Left lobe of liver (tissue), 2 donors: ENCODE data around the gene NRP1. TPM values are rescaled to one million over a fixed set of nuclear protein-coding genes. Genes with fewer than 3 reads are reported as not detected.

Experiments used
- ATAC-seq: fragments of 200-7000 bp; cut with Tn5 transposase; one replicate; pipeline ENCODE4 v1.9.1; 2020; ENCODE audit warnings: mild to moderate bottlenecking, moderate library complexity
- DNase-seq: peaks from one replicate; pipeline ENCODE4 v3.0.0-alpha.2; 2020; ENCODE audit warnings: low spot score
- total RNA-seq: library from RNA; stranded (reverse); gene quantifications from one replicate; pipeline ENCODE4 v1.2.1, GENCODE V29; 2021
- donor health status: DM: no; HTN: no; CAD: no; lungs with moderate emphysema.
- donor health status: DM: no; HTN: yes; CAD: no.

Gene NRP1
- total RNA-seq, 1 donor from 2014 or later: 20.6 TPM

- DNase-seq (no peak), ATAC-seq (no peak)
These were observed 66.8 kb downstream of the NRP1 start for GRCh38 chr10:33267708-33268107.

GRCh38 chr10:33265621-33266020, 68.8 kb downstream of the NRP1 start:
- DNase-seq: peak; percentile 59
- ATAC-seq: peak; percentile 51

GRCh38 chr10:33263453-33263852, 71.0 kb downstream of the NRP1 start:
- ATAC-seq (no peak), DNase-seq (no peak)

GRCh38 chr10:33262871-33263270, 71.6 kb downstream of the NRP1 start:
- ATAC-seq (no peak), DNase-seq (no peak)

DNA sequence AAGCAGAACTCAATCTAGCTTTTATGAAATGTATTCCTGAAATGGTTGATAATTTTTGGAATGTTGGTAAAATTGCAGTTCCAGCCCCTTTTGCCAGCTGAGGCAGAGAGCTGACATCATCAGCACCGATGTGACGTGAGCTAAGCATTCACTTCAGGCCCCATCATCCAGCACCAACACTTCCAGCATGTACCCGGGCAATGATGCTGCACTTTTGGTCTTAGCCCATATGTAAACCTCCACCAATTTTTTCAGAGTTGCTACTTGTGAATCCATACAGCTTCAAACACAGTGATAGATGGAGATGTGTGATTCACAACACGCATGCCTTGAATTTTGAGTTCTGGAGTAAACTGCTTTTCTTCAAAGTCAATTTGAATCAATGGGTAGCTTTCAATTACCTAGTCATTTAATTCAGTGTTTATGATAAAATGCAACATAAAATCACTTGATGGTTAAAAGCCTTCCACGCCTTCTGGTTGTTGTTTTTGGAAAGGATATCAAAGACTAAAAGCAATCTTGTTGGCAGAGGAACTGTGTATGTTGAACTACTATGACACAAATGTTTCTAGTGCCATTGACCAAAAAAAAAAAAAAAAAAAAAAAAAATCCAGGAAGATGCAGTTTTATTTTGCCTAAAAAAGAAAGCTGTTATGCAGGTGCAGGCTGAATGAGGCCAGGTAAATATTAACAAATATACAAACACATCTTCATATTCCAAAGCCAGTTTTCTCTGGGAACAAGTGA, 73.9 kb downstream of the NRP1 start:
- DNase-seq (no peak), ATAC-seq (peak; percentile 61)

DNA sequence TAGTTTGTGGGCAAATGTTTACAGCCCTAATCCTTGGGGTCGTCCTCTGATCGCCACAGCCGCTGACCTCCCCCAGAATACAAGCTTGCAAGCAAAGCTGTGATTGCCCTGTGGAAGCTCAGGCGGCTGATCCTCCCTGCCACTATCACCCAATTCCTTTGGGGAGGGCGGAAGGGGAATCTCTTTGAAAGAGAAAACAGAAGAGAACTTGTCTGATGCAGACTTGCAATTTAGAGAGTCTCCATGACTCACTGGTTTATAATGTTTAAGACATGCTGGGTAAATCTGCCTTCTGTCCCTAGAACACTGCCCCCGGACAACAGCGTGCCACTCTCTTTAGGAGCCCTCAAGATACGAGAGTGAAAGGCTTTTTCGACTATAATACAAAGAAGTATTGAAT, 75.5 kb downstream of the NRP1 start:
- DNase-seq (no peak), ATAC-seq (no peak)

DNA sequence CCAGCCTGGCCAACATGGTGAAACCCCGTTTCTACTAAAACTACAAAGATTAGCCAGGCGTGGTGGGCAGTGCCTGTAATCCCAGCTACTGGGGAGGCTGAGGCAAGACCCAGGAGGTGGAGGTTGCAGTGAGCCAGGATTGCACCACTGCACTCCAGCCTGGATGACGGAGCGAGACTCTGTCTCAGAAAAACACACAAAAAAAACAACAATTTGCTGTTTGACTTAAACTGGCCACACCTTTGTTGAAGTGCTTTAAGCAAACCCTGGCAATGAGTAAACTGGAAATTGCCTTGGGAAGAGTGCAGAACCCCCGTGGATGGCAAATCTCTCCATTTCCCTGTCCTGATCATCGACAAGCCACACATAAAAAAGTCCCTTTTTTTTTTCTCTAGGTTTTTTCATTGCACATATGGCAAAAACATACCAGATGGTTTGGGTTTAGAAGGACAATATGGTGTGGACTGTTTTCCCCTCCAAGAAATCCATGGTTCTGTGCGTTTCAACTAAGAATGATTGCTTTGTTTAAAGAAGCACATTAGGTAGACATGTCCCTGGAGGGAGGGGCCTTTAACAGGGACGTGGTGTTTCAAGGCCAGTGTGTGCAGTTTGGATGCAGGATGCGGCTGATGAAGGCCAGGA, 76.9 kb downstream of the NRP1 start:
- no peak for ATAC-seq

GRCh38 chr10:33256458-33256857, 78.0 kb downstream of the NRP1 start:
- no peak for ATAC-seq

More for the DNA sequence above, 76.9 kb downstream of the NRP1 start:
- no peak for DNase-seq

DNA sequence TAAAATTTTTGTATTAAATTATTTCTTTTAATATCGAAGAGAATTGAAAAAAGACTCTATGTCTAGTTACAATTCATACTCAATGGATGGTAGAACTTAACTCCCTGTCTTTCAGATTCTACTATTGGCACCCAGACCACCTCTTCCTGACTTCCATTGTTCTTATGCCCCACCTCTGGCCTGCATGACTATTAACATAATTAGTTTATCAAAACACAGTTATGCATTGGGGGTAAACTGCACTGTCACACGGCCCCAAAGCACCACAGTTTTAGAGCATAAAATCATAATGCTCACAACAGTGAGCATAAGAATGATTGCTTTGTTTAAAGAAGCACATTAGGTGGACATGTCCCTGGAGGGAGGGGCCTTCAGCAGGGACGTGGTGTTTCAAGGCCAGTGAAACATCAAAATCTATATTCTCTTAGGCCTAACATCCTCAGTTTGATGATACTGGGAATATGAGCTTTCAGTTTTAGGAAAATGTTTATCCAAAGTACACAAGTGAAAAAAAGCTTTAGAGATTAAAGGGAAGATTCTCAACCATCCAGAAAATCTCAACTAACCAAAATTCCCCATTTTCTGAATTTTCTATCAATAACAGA, 79.8 kb downstream of the NRP1 start:
- no peak for ATAC-seq
- no peak for DNase-seq

More at GRCh38 chr10:33256458-33256857, 78.0 kb downstream of the NRP1 start:
- no peak for DNase-seq

DNA sequence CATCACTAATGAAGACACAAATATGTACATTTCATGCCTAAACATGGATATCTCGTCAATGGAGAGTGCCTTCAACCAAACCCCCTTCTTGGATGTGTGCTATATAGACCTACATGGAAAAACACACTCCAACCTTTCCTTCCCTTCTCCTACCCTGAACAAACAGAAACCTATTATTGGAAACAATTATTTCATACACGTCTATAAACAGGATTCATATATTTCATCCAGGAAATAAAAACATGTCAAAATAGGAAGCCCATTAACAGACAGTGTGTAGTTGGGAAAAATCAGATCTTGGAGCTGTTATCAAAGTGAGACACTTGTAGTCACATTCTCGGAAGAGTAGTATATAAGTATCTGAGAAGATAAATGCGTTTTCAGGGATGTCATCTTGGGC, 81.1 kb downstream of the NRP1 start:
- DNase-seq: no peak
- ATAC-seq: no peak

- ATAC-seq: no peak
- no peak for DNase-seq
These were observed 81.7 kb downstream of the NRP1 start for GRCh38 chr10:33252794-33253203.

DNA sequence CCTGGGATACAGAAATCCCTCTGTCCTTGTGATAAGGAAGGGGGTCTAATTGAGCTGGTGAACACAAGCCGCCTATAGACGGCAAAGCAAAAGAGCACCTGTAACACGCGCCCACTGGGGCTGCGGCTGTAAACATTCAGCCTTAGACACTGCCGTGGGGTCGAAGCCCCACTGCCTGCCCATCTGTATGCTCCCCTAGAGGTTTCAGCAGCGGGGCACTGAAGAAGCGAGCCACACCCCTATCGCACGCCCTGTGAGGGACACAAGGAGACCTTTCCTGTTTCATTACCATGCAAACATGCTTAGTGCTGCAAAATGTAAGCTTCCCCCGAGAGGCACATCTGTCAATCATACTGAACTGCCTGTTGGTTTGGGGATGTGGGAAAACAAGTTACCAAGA, 82.1 kb downstream of the NRP1 start:
- ATAC-seq: no peak
- DNase-seq: no peak

DNA sequence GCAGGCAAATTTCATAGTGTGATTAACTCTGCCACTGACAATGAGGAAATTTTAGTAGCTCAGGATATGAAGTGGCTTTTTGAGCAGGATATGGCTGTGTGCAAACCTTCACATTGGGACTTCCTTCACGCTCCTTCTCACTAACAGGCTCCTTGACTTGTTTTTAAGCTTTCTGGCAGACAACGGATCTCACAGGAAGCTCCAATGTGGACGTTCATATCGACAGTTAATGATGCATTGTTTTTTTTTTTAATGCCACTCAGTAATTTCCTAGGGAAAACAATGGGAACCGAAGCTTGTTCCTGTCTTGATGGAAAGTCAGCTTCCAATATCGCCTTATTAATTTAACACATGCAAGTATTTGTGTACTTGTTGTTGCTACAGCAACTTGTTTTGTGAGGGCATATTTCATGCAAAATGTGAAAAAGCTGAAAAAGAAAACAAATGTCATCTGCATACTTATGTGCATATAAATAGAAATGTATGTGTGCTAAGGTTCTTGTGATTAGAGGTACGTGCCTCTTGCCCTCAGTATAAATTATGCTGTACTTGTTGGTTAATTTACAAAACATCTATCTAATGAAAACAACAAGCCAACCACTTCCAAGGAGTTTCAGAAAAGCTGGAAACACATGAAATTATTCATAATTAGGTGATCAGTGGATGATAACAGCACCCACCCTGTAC, 84.7 kb downstream of the NRP1 start:
- DNase-seq: no peak

GRCh38 chr10:33249137-33249536, 85.3 kb downstream of the NRP1 start:
- DNase-seq (no peak), ATAC-seq (no peak)

More for the DNA sequence above, 84.7 kb downstream of the NRP1 start:
- peak; percentile 55 for ATAC-seq

GRCh38 chr10:33248638-33249037, 85.8 kb downstream of the NRP1 start:
- DNase-seq: no peak
- no peak for ATAC-seq

- ATAC-seq: peak; percentile 13
- DNase-seq: no peak
These were observed 87.1 kb downstream of the NRP1 start for GRCh38 chr10:33247221-33247922.

- no peak for ATAC-seq
- no peak for DNase-seq
These were observed 89.1 kb downstream of the NRP1 start for GRCh38 chr10:33245343-33245742.

- DNase-seq (no peak), ATAC-seq (no peak)
These were observed 90.0 kb downstream of the NRP1 start for GRCh38 chr10:33244354-33244967.

GRCh38 chr10:33243703-33244102, 90.8 kb downstream of the NRP1 start:
- no peak for DNase-seq
- no peak for ATAC-seq

- no peak for DNase-seq
- no peak for ATAC-seq
These were observed 91.5 kb downstream of the NRP1 start for GRCh38 chr10:33242931-33243330.
